WTC11 (cell line): ENCODE results near the gene FITM2.

ENCODE experiments used
- ELF4 ChIP-seq: sonication (generic); formaldehyde crosslinking; IDR thresholded peaks from 2 replicates; pipeline ENCODE4 v1.8.1; 2022; ENCODE audit warnings: low read depth, mild to moderate bottlenecking, moderate library complexity, missing genetic modification reagents
- FOXK1 ChIP-seq: sonication (generic); formaldehyde crosslinking; IDR thresholded peaks from 2 replicates; pipeline ENCODE4 v1.8.0; 2022; ENCODE audit warnings: mild to moderate bottlenecking, moderate library complexity, missing genetic modification reagents
- JUN ChIP-seq: sonication (generic); formaldehyde crosslinking; IDR thresholded peaks from 2 replicates; pipeline ENCODE4 v1.8.0; 2023; ENCODE audit warnings: mild to moderate bottlenecking, missing genetic modification reagents
- NR2C2 ChIP-seq: sonication (generic); formaldehyde crosslinking; IDR thresholded peaks from 2 replicates; pipeline ENCODE4 v1.8.0; 2022; ENCODE audit warnings: mild to moderate bottlenecking, missing genetic modification reagents
- TEAD4 ChIP-seq: sonication (generic); formaldehyde crosslinking; IDR thresholded peaks from 2 replicates; pipeline ENCODE4 v1.8.0; 2022; ENCODE audit warnings: mild to moderate bottlenecking, missing genetic modification reagents
- ZNF138 ChIP-seq: sonication (generic); formaldehyde crosslinking; conservative IDR thresholded peaks from 2 replicates; pipeline ENCODE4 v1.8.1; 2022; ENCODE audit warnings: mild to moderate bottlenecking, moderate library complexity, missing genetic modification reagents
- TF ChIP-seq, protein P1 (sequence below): fragments of 200-600 bp; IDR thresholded peaks from 2 replicates; pipeline ENCODE4 v1.8.0; 2022; ENCODE audit warnings: antibody characterized with exemption
- TF ChIP-seq, protein P2 (sequence below): sonication (generic); formaldehyde crosslinking; IDR thresholded peaks from 2 replicates; pipeline ENCODE4 v1.8.0; 2022; ENCODE audit warnings: mild to moderate bottlenecking, missing genetic modification reagents
- TF ChIP-seq, protein P3 (sequence below): sonication (generic); formaldehyde crosslinking; IDR thresholded peaks from 2 replicates; pipeline ENCODE4 v1.8.1; 2022; ENCODE audit warnings: missing genetic modification reagents, borderline replicate concordance
- TF ChIP-seq, protein P4 (sequence below): sonication (generic); formaldehyde crosslinking; IDR thresholded peaks from 2 replicates; pipeline ENCODE4 v1.8.0; 2023; ENCODE audit warnings: mild to moderate bottlenecking, missing genetic modification reagents

DNA sequence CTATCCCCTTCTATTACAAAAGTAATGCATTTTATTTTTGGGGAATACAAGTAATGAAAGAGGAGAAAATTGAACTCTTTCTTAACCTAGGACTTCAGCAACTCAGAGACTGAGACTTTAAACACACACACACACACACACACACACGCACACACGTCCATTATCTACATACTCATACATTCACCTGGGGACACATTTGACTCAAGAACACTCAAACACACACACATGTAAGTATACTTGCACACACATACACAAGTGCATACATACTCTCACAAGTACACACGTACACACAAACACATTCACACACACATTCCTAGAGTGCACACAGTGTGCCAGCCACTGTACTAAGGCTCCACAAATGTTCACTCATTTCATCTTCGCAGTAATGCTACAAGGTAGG, 23.7 kb upstream of the FITM2 start:
- TF ChIP-seq, protein P1, sequence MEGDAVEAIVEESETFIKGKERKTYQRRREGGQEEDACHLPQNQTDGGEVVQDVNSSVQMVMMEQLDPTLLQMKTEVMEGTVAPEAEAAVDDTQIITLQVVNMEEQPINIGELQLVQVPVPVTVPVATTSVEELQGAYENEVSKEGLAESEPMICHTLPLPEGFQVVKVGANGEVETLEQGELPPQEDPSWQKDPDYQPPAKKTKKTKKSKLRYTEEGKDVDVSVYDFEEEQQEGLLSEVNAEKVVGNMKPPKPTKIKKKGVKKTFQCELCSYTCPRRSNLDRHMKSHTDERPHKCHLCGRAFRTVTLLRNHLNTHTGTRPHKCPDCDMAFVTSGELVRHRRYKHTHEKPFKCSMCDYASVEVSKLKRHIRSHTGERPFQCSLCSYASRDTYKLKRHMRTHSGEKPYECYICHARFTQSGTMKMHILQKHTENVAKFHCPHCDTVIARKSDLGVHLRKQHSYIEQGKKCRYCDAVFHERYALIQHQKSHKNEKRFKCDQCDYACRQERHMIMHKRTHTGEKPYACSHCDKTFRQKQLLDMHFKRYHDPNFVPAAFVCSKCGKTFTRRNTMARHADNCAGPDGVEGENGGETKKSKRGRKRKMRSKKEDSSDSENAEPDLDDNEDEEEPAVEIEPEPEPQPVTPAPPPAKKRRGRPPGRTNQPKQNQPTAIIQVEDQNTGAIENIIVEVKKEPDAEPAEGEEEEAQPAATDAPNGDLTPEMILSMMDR: no peak
- TF ChIP-seq FOXK1 (CRISPR knock-in tag): no peak
- TF ChIP-seq, protein P2, sequence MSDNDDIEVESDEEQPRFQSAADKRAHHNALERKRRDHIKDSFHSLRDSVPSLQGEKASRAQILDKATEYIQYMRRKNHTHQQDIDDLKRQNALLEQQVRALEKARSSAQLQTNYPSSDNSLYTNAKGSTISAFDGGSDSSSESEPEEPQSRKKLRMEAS: no peak
- no peak for TF ChIP-seq ZNF138 (CRISPR knock-in tag)
- no peak for TF ChIP-seq JUN
- TF ChIP-seq, protein P3, sequence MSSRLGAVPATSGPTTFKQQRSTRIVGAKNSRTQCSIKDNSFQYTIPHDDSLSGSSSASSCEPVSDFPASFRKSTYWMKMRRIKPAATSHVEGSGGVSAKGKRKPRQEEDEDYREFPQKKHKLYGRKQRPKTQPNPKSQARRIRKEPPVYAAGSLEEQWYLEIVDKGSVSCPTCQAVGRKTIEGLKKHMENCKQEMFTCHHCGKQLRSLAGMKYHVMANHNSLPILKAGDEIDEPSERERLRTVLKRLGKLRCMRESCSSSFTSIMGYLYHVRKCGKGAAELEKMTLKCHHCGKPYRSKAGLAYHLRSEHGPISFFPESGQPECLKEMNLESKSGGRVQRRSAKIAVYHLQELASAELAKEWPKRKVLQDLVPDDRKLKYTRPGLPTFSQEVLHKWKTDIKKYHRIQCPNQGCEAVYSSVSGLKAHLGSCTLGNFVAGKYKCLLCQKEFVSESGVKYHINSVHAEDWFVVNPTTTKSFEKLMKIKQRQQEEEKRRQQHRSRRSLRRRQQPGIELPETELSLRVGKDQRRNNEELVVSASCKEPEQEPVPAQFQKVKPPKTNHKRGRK (CRISPR knock-in tag): no peak
- TF ChIP-seq TEAD4 (CRISPR knock-in tag): no peak
- no peak for TF ChIP-seq ELF4 (CRISPR knock-in tag)
- no peak for TF ChIP-seq NR2C2 (CRISPR knock-in tag)
- TF ChIP-seq, protein P4, sequence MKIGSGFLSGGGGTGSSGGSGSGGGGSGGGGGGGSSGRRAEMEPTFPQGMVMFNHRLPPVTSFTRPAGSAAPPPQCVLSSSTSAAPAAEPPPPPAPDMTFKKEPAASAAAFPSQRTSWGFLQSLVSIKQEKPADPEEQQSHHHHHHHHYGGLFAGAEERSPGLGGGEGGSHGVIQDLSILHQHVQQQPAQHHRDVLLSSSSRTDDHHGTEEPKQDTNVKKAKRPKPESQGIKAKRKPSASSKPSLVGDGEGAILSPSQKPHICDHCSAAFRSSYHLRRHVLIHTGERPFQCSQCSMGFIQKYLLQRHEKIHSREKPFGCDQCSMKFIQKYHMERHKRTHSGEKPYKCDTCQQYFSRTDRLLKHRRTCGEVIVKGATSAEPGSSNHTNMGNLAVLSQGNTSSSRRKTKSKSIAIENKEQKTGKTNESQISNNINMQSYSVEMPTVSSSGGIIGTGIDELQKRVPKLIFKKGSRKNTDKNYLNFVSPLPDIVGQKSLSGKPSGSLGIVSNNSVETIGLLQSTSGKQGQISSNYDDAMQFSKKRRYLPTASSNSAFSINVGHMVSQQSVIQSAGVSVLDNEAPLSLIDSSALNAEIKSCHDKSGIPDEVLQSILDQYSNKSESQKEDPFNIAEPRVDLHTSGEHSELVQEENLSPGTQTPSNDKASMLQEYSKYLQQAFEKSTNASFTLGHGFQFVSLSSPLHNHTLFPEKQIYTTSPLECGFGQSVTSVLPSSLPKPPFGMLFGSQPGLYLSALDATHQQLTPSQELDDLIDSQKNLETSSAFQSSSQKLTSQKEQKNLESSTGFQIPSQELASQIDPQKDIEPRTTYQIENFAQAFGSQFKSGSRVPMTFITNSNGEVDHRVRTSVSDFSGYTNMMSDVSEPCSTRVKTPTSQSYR (CRISPR knock-in tag): no peak
